Upper lobe of left lung (tissue), 6 donors: Measurements from ENCODE around the gene RBM23. TPM values are rescaled to one million over a fixed set of nuclear protein-coding genes. Genes with fewer than 3 reads are reported as not detected.
"Not testable (repeated sequence)": the region's sequence is repeated elsewhere in the genome, so short reads cannot be mapped to it uniquely, and the experiment has no call there.

ENCODE experiments used
- ATAC-seq, 2 donors: fragments of 200-7000 bp; cut with Tn5 transposase; one replicate each; pipeline ENCODE4 v1.9.1; 2022; ENCODE audit warnings: mild to moderate bottlenecking in 2 of 2, moderate library complexity in 2 of 2; ENCODE audit not compliant: low FRiP score in 2 of 2
- DNase-seq, 2 donors: peaks; one replicate each; pipeline ENCODE4 v3.0.0-alpha.2; 2019 to 2020
- H3K27ac ChIP-seq, 4 donors: fragments of 200-600 bp; sonication (generic); one replicate each; pipeline ENCODE4 v1.5.1; 2016 to 2019
- H3K27me3 ChIP-seq, 4 donors: fragments of 200-600 bp; sonication (generic); one replicate each; pipeline ENCODE4 v1.5.1; 2017 to 2019
- H3K36me3 ChIP-seq, 4 donors: fragments of 200-600 bp; sonication (generic); one replicate each; pipeline ENCODE4 v1.5.1; 2016 to 2019
- H3K4me1 ChIP-seq, 4 donors: fragments of 200-600 bp; sonication (generic); one replicate each; pipeline ENCODE4 v1.5.1; 2018 to 2019
- H3K4me3 ChIP-seq, 4 donors: fragments of 200-600 bp; sonication (generic); one replicate each; pipeline ENCODE4 v1.5.1; 2017 to 2019; ENCODE audit warnings: mild to moderate bottlenecking in 2 of 4, moderate library complexity in 1 of 4
- H3K9me3 ChIP-seq, 4 donors: fragments of 200-600 bp; sonication (generic); one replicate each; pipeline ENCODE4 v1.5.1; 2018 to 2019
- EP300 ChIP-seq, 4 donors: sonication (generic); formaldehyde crosslinking; IDR thresholded peaks; one replicate each; pipeline ENCODE4 v1.5.1; 2017; ENCODE audit warnings: antibody characterized with exemption in 4 of 4, control low read depth in 2 of 4
- POLR2A ChIP-seq, 4 donors: fragments of 450-650 bp; IDR thresholded peaks; one replicate each; pipeline ENCODE4 v1.5.1; 2016 to 2017; ENCODE audit warnings: antibody characterized with exemption in 4 of 4, mild to moderate bottlenecking in 2 of 4
- POLR2AphosphoS5 ChIP-seq, 2 donors: sonication (generic); formaldehyde crosslinking; IDR thresholded peaks; one replicate each; pipeline ENCODE4 v1.5.1; 2017; ENCODE audit warnings: antibody characterized with exemption in 2 of 2
- WGBS, 2 donors: methylation state at CpG; one replicate each; pipeline ENCODE4 v1.1.5; 2017 to 2018; 5-methylcytosine and 5-hydroxymethylcytosine counted together
- total RNA-seq, 6 donors: library from RNA; depleted of rRNA in 4 of 6; stranded (reverse); fragments of >200 nt in 4 of 6; gene quantifications; one replicate each; pipeline versions ENCODE4 v1.1.0 to v1.2.1, GENCODE V29; 2016 to 2021
- TF ChIP-seq, protein P1 (sequence below), 6 experiments: fragments of 450-650 bp in 4 of 6; fragments of 200-600 bp in 2 of 6; sonication (generic) in 2 of 6; IDR thresholded peaks; one replicate each; pipeline ENCODE4 v1.5.1; 2016 to 2019; ENCODE audit warnings: antibody characterized with exemption in 6 of 6
- donor health status: DM: no; HTN: no; CAD: no; lungs with moderate emphysema.
- donor health status: DM: no; HTN: yes; CAD: no; lungs with severe emphysema.

RBM23 gene
- total RNA-seq, 6 donors from 2014 or later, result 63.3 to 96.8 (median 91.9) TPM

DNA sequence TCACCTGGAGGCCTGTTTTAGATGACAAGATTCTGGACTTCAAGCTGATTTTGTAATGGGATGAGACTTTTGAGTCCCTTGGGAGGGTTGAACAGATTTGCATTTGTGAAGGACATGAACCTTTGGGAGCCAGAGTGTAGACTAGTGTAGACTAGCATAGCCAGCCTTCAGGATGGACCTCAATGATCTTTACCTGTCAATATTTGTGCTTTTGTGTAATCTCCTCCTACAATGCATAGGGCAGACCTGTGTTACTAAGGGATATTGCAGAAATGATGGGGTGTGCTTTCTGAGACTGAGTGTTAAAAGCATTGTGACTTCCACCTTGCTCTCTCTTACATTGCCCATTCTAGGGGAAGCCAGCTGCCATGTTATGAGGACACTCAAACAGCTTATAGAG lies 57.3 kb downstream of the RBM23 start:
- no peak overlapping the region for H3K27ac ChIP-seq
- H3K9me3 ChIP-seq, result no peaks in the 10 kb centered on the region
- ATAC-seq, result peak in 1 of 2 donors; percentile 26
- H3K4me1 ChIP-seq, result no peaks in the 10 kb centered on the region
- TF ChIP-seq EP300 (IDR thresholded peaks at IDR 0.05) (no peak), POLR2AphosphoS5 (IDR thresholded peaks at IDR 0.05) (no peak), POLR2A (IDR thresholded peaks at IDR 0.05) (no peak)
- TF ChIP-seq, protein P1, sequence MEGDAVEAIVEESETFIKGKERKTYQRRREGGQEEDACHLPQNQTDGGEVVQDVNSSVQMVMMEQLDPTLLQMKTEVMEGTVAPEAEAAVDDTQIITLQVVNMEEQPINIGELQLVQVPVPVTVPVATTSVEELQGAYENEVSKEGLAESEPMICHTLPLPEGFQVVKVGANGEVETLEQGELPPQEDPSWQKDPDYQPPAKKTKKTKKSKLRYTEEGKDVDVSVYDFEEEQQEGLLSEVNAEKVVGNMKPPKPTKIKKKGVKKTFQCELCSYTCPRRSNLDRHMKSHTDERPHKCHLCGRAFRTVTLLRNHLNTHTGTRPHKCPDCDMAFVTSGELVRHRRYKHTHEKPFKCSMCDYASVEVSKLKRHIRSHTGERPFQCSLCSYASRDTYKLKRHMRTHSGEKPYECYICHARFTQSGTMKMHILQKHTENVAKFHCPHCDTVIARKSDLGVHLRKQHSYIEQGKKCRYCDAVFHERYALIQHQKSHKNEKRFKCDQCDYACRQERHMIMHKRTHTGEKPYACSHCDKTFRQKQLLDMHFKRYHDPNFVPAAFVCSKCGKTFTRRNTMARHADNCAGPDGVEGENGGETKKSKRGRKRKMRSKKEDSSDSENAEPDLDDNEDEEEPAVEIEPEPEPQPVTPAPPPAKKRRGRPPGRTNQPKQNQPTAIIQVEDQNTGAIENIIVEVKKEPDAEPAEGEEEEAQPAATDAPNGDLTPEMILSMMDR (IDR thresholded peaks at IDR 0.05), result no peak
- H3K36me3 ChIP-seq, result no peaks in the 10 kb centered on the region
- DNase-seq, result no peak
- no peaks in the 10 kb centered on the region for H3K27me3 ChIP-seq
- H3K4me3 ChIP-seq, result no peak overlapping the region

DNA sequence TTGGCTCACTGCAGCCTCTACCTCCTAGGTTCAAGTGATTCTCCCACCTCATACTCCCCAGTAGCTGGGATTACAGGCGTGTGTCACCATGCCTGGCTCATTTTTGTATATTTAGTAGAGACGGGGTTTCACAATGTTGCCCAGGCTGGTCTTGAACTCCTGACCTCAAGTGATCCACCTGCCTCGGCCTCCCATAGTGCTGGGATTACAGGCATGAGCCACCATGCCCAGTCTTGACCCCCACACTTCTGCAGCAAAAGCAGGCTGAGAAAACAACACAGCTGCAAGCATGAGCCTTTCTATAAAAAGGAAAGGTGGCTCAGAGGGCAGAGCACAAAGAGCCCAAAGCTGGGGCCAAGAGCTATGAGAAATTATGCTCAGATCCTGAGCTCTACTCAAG lies 58.6 kb downstream of the RBM23 start:
- not testable (repeated sequence) for H3K27ac ChIP-seq, H3K4me3 ChIP-seq, ATAC-seq, H3K9me3 ChIP-seq, H3K27me3 ChIP-seq, H3K4me1 ChIP-seq, H3K36me3 ChIP-seq, DNase-seq
- 57 to 90% methylated on average over 3 of the region's 3 CpGs for WGBS, 2 donors

DNA sequence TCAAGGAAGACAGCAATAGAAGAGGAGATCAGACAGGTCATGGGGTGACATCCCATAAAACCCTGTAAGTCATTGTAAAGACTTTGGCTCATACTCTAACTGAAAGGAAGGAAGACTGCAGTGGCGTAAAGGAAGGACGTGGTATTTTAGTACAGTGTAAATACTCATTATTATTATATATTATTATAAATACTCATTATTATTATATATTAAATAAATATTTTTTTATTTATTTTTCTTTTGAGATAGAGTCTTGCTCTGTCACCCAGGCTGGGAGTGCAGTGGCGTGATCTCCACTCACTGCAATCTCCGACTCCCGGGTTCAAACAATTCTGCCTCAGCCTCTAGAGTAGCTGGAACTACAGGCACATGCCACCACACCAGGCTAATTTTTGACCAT lies 62.5 kb downstream of the RBM23 start:
- no peaks in the 10 kb centered on the region for H3K36me3 ChIP-seq
- DNase-seq (no peak), ATAC-seq (no peak)
- H3K27me3 ChIP-seq, result no peaks in the 10 kb centered on the region
- no peaks in the 10 kb centered on the region for H3K9me3 ChIP-seq
- no peak overlapping the region for H3K4me3 ChIP-seq
- peaks cover 4 to 12% (median 8%) of the 10 kb centered on the region in 4 donors for H3K4me1 ChIP-seq
- TF ChIP-seq EP300 (IDR thresholded peaks at IDR 0.05), result no peak
- TF ChIP-seq POLR2A (IDR thresholded peaks at IDR 0.05), result no peak
- TF ChIP-seq, protein P1 (IDR thresholded peaks at IDR 0.05), result no peak
- TF ChIP-seq POLR2AphosphoS5 (IDR thresholded peaks at IDR 0.05), result no peak
- H3K27ac ChIP-seq, result no peak overlapping the region
- 90 to 91% methylated on average over 5 of the region's 5 CpGs for WGBS, 2 donors

DNA sequence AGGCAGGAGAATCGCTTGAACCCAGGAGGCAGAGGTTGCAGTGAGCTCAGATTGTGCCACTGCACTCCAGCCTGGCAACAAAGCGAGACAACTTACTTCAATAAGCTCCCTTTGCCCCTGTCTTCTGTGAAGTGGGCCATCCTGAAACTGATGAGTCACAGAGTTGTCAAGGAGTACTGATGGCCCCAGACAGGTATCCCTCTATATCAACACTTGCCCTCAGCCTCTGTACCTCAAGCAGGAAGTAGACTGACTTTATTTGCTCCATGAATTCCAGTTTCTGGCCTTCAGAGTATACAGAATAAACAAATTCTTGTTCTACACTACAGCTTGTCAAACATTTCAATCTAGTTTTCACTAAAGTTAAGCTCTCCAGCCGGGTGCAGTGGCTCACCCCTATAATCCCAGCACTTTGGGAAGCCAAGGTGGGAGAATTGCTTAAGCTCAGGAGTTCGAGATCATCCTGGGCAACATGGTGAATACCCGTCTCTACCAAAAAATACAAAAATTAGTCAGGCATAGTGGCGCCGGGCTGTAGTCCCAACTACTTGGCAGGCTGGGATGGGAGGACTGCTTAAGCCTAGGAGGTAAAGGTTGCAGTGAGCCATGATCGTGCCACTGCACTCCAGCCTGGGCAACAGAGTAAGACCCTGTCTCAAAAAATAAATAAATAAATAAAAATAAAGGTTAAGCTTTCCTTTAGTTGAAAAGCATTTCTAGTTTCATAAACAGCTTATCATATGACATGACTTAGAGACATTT lies 63.8 kb downstream of the RBM23 start:
- 83 to 92% methylated on average over 7 to 8 of the region's 8 CpGs for WGBS, 2 donors
- no peak overlapping the region for H3K27ac ChIP-seq
- no peaks in the 10 kb centered on the region for H3K27me3 ChIP-seq
- no peak overlapping the region for H3K4me3 ChIP-seq
- TF ChIP-seq, protein P1 (IDR thresholded peaks at IDR 0.05), result no peak
- no peak for TF ChIP-seq POLR2AphosphoS5 (IDR thresholded peaks at IDR 0.05)
- no peak for TF ChIP-seq EP300 (IDR thresholded peaks at IDR 0.05)
- TF ChIP-seq POLR2A (IDR thresholded peaks at IDR 0.05), result no peak
- no peaks in the 10 kb centered on the region for H3K9me3 ChIP-seq
- H3K36me3 ChIP-seq, result no peaks in the 10 kb centered on the region
- peaks cover 4 to 22% (median 17%) of the 10 kb centered on the region in 4 donors for H3K4me1 ChIP-seq
- ATAC-seq, result no peak
- no peak for DNase-seq

DNA sequence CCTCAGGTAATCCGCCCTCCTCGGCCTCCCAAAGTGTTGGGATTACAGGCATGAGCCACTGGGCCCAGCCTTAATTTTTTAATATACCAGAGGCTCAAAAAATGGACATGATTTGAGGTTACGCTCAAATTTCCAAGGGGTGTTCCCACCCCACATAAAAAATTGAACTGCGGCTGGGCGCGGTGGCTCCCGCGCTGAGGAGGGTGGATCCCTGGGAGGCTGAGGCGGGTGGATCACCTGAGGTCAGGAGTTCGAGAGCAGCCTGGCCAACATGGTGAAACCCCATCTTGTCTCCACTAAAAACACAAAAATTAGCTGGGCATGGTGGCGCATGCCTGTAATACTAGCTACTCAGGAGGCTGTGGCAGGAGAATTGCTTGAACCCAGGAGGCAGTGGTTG lies 64.7 kb downstream of the RBM23 start:
- H3K4me3 ChIP-seq, H3K27ac ChIP-seq, H3K27me3 ChIP-seq, DNase-seq, H3K36me3 ChIP-seq, H3K9me3 ChIP-seq, ATAC-seq: not testable (repeated sequence)
- WGBS, 2 donors, result 95 to 98% methylated on average over 11 of the region's 11 CpGs
- H3K4me1 ChIP-seq, result peaks cover 4 to 22% (median 17%) of the 10 kb centered on the region in 4 donors
